Astrocyte (in vitro differentiated cells and primary cell): ENCODE results near the gene FAM120B. TPM values are rescaled to one million over a fixed set of nuclear protein-coding genes. Genes with fewer than 3 reads are reported as not detected.
A peak's percentile ranks its signal among the peaks of the same experiment; 100 is the strongest.

Source experiments
- DNase-seq: peaks from one replicate; pipeline ENCODE4 v3.0.0-alpha.2; 2010; ENCODE audit warnings: low read depth
- FAIRE-seq: peaks from 2 replicates; lab custom pipeline; 2011; peaks lifted over from hg19 to GRCh38; lab: Jason Lieb, UNC
- H2AFZ ChIP-seq: 2 replicates; pipeline ENCODE4 v1.6.0; 2012; ENCODE audit warnings: low read depth, low read length, inconsistent platforms
- H3K27ac ChIP-seq: 2 replicates; pipeline ENCODE4 v1.5.1; 2011; ENCODE audit warnings: low read depth, low read length, inconsistent platforms
- H3K27me3 ChIP-seq: 2 replicates; pipeline ENCODE4 v1.6.0; 2011; ENCODE audit warnings: low read length, inconsistent platforms; ENCODE audit not compliant: insufficient read depth
- H3K36me3 ChIP-seq: 2 replicates; pipeline ENCODE4 v1.5.1; 2011; ENCODE audit warnings: low read length, inconsistent platforms; ENCODE audit not compliant: insufficient read depth
- H3K4me1 ChIP-seq: 2 replicates; pipeline ENCODE4 v1.5.1; 2011; ENCODE audit warnings: low read length, inconsistent platforms; ENCODE audit not compliant: insufficient read depth
- H3K4me2 ChIP-seq: 2 replicates; pipeline ENCODE4 v1.6.0; 2012; ENCODE audit warnings: low read length, inconsistent platforms
- H3K4me3 ChIP-seq: 2 replicates; pipeline ENCODE4 v1.5.1; 2011; ENCODE audit warnings: low read depth, mild to moderate bottlenecking, low read length, inconsistent platforms; ENCODE audit not compliant: insufficient read depth
- H3K79me2 ChIP-seq: 2 replicates; pipeline ENCODE4 v1.6.0; 2012; ENCODE audit warnings: mild to moderate bottlenecking, low read length, inconsistent platforms; ENCODE audit not compliant: insufficient read depth
- H3K9ac ChIP-seq: 2 replicates; pipeline ENCODE4 v1.6.0; 2012; ENCODE audit warnings: mild to moderate bottlenecking, low read length, inconsistent platforms
- H3K9me3 ChIP-seq: 2 replicates; pipeline ENCODE4 v1.5.1; 2012; ENCODE audit warnings: low read depth, mild to moderate bottlenecking, low read length, inconsistent platforms; ENCODE audit not compliant: insufficient read depth
- H4K20me1 ChIP-seq: 2 replicates; pipeline ENCODE4 v1.6.0; 2012; ENCODE audit warnings: low read length, inconsistent platforms; ENCODE audit not compliant: insufficient read depth
- H3K27ac Mint-ChIP-seq: one replicate; pipeline ENCODE4 v1.8.0; 2021; ENCODE audit warnings: mild to moderate bottlenecking, mixed read lengths; ENCODE audit not compliant: unreplicated experiment
- H3K27me3 Mint-ChIP-seq: one replicate; pipeline ENCODE4 v1.8.0; 2021; ENCODE audit warnings: low read depth, mixed read lengths; ENCODE audit not compliant: unreplicated experiment
- H3K36me3 Mint-ChIP-seq: one replicate; pipeline ENCODE4 v1.8.0; 2021; ENCODE audit warnings: low read depth, mixed read lengths; ENCODE audit not compliant: unreplicated experiment
- H3K4me1 Mint-ChIP-seq: one replicate; pipeline ENCODE4 v1.8.0; 2021; ENCODE audit warnings: low read depth, mixed read lengths; ENCODE audit not compliant: unreplicated experiment
- H3K4me3 Mint-ChIP-seq: one replicate; pipeline ENCODE4 v1.8.0; 2021; ENCODE audit warnings: mild to moderate bottlenecking, moderate library complexity, mixed read lengths; ENCODE audit not compliant: unreplicated experiment
- H3K9me3 Mint-ChIP-seq: one replicate; pipeline ENCODE4 v1.8.0; 2021; ENCODE audit warnings: mild to moderate bottlenecking, mixed read lengths; ENCODE audit not compliant: unreplicated experiment
- CTCF ChIP-seq: IDR thresholded peaks from 2 replicates; pipeline ENCODE4 v1.5.1; 2011; ENCODE audit warnings: low read depth, mild to moderate bottlenecking, inconsistent platforms, low read length, moderate library complexity; ENCODE audit not compliant: insufficient read depth
- EZH2 ChIP-seq: IDR thresholded peaks from 2 replicates; pipeline ENCODE4 v1.6.1; 2012; ENCODE audit warnings: mild to moderate bottlenecking, low read length, inconsistent platforms; ENCODE audit not compliant: insufficient read depth
- total RNA-seq: library from RNA; stranded (reverse); gene quantifications from 2 replicates; pipeline ENCODE4 v1.2.1, GENCODE V29; 2021

Gene FAM120B
- total RNA-seq, 1 donor from 2014 or later = 29.8 TPM

- TF ChIP-seq CTCF (no peak), EZH2 (no peak)
- Histone ChIP-seq H3K4me1 (peaks cover 12% of the 10 kb centered on the region), H2AFZ (no peak overlapping the region), H3K4me2 (peak overlapping the region; percentile 92), H3K79me2 (no peaks in the 10 kb centered on the region), H3K4me3 (no peak overlapping the region), H3K9me3 (no peaks in the 10 kb centered on the region), H4K20me1 (peaks cover 27% of the 10 kb centered on the region), H3K36me3 (no peaks in the 10 kb centered on the region), H3K9ac (no peak overlapping the region), H3K27ac (no peak overlapping the region), H3K27me3 (peaks cover 76% of the 10 kb centered on the region)
- H3K9me3 Mint-ChIP-seq = no peaks in the 10 kb centered on the region
- DNase-seq = no peak
- H3K27me3 Mint-ChIP-seq = peaks cover 54% of the 10 kb centered on the region
- H3K36me3 Mint-ChIP-seq = peaks cover 1% of the 10 kb centered on the region
- H3K27ac Mint-ChIP-seq = peak overlapping the region; percentile 31
- H3K4me1 Mint-ChIP-seq = peaks cover 9% of the 10 kb centered on the region
- H3K4me3 Mint-ChIP-seq = peak overlapping the region; percentile 76
- no peak for FAIRE-seq
Observed at GRCh38 chr6:170292111-170292406, 14.5 kb upstream of the FAM120B start.

GRCh38 chr6:170292407-170293158 is 14.0 kb upstream of the FAM120B start:
- DNase-seq (no peak), FAIRE-seq (no peak)
- no peaks in the 10 kb centered on the region for H3K9me3 ChIP-seq
- no peak overlapping the region for H3K9ac ChIP-seq
- H4K20me1 ChIP-seq = peaks cover 27% of the 10 kb centered on the region
- H3K4me2 ChIP-seq = no peak overlapping the region
- Mint-ChIP-seq H3K27me3 (peaks cover 53% of the 10 kb centered on the region), H3K36me3 (peaks cover 1% of the 10 kb centered on the region), H3K27ac (no peak overlapping the region), H3K4me3 (peak overlapping the region; percentile 76), H3K9me3 (no peaks in the 10 kb centered on the region), H3K4me1 (peaks cover 9% of the 10 kb centered on the region)
- peaks cover 75% of the 10 kb centered on the region for H3K27me3 ChIP-seq
- H3K4me1 ChIP-seq = peaks cover 12% of the 10 kb centered on the region
- TF ChIP-seq CTCF = no peak
- TF ChIP-seq EZH2 = no peak
- H3K36me3 ChIP-seq = no peaks in the 10 kb centered on the region
- no peak overlapping the region for H3K4me3 ChIP-seq
- H3K79me2 ChIP-seq = no peaks in the 10 kb centered on the region
- no peak overlapping the region for H3K27ac ChIP-seq
- no peak overlapping the region for H2AFZ ChIP-seq
